ENCODE measurements around the gene FBXW5. TPM values are rescaled to one million over a fixed set of nuclear protein-coding genes. Genes with fewer than 3 reads are reported as not detected.

The FBXW5 gene
- total RNA-seq, 2 experiments from 2014 or later, result 44.0 to 47.8 TPM

DNA sequence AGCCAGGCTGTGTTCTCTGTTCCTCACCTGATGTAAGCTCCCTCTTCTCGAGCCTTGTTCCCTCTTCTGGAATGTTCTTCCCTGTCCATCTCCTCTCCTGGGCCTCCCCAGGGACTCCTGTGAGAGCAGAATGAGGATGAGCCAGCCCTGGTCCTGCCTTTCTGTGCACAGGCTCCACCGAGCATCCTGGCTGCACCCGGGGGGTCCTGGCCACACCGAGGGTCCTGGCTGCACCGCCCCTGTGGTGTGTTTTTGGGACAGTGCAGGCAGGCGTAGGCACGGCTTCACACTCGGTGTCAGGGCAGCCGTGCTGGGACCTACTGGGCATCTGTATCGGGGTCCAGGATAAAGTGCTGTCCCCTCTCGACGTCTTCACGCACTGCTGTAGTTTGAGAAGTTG, 17.8 kb downstream of the FBXW5 start:
- DNase-seq, result no peak
- Mint-ChIP-seq H3K36me3 (ENCODE audit: low read depth) (peaks cover 26% of the 10 kb centered on the region), H3K4me3 (no peak overlapping the region), H3K27me3 (ENCODE audit: low read depth) (no peaks in the 10 kb centered on the region), H3K9me3 (no peaks in the 10 kb centered on the region), H3K27ac (no peak overlapping the region), H3K4me1 (ENCODE audit: low read depth) (peaks cover 4% of the 10 kb centered on the region)
- intact Hi-C loops (cut with micrococcal nuclease), result no loop called here
- CTCF ChIA-PET, result interaction anchor here (1.3 kb wide), 1 partner anchor 84 kb away, joined by 6 read pairs; the partner anchor contains the start of gene AJM1

DNA sequence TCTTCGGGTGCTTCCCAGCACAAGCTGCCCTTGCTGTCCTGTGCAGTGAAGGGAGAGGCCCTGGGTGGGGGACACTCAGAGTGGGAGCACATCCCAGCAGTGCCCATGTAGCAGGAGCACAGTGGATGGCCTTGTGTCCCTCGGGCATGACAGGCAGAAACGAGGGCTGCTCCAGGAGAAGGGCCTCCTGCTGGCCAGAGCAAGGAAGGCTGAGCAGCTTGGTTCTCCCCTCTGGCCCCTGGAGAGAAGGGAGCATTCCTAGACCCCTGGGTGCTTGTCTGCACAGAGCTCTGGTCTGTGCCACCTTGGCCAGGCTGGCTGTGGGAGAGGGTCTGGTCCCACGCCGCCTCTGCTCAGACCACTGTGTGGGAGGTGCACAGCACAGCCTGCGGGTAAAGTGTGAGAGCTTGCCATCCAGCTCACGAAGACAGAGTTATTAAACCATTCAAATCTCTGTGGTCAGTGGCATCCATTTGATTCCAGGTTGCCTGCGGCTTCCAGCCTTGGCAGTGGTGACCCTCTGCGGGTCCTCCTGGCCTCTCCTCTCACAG, 18.3 kb downstream of the FBXW5 start:
- no peak overlapping the region for H3K27ac Mint-ChIP-seq
- H3K27me3 Mint-ChIP-seq (ENCODE audit: low read depth), result no peaks in the 10 kb centered on the region
- CTCF ChIA-PET, result interaction anchor here (1.3 kb wide), 1 partner anchor 83 kb away, joined by 6 read pairs; the partner anchor contains the start of gene AJM1
- H3K4me3 Mint-ChIP-seq, result no peak overlapping the region
- H3K9me3 Mint-ChIP-seq, result no peaks in the 10 kb centered on the region
- intact Hi-C loops (cut with micrococcal nuclease), result no loop called here
- no peak for DNase-seq
- H3K36me3 Mint-ChIP-seq (ENCODE audit: low read depth), result peaks cover 24% of the 10 kb centered on the region
- no peaks in the 10 kb centered on the region for H3K4me1 Mint-ChIP-seq (ENCODE audit: low read depth)

DNA sequence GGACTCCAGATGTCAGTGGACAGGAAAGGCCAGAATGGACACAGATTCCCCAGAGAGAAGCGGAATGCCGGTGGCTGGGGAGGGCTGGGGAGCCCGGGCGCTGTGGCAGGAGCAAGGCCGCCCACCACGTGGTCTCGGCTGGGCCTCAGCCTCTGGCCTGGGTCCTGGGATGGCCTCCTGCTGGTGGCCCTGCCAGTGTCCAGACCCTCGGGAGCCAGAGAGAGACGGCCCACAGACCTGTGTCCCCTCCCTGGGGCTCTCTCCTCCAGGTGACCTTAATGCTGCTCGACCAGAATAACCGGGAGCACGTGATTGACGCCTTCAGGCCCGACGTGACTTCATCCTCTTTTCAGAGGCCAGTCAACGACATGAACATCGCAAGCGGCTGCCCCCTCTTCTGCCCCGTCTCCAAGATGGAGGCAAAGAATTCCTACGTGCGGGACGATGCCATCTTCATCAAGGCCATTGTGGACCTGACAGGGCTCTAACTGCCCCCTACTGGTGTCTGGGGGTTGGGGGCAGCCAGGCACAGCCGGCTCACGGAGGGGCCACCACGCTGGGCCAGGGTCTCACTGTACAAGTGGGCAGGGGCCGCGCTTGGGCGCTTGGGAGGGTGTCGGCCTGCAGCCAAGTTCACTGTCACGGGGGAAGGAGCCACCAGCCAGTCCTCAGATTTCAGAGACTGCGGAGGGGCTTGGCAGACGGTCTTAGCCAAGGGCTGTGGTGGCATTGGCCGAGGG, 19.0 kb downstream of the FBXW5 start:
- no peaks in the 10 kb centered on the region for H3K9me3 Mint-ChIP-seq
- CTCF ChIA-PET, result no interaction called here
- DNase-seq, result no peak
- no peaks in the 10 kb centered on the region for H3K27me3 Mint-ChIP-seq (ENCODE audit: low read depth)
- H3K4me1 Mint-ChIP-seq (ENCODE audit: low read depth), result no peaks in the 10 kb centered on the region
- H3K36me3 Mint-ChIP-seq (ENCODE audit: low read depth), result peaks cover 29% of the 10 kb centered on the region
- intact Hi-C loops (cut with micrococcal nuclease), result no loop called here
- no peak overlapping the region for H3K4me3 Mint-ChIP-seq
- no peak overlapping the region for H3K27ac Mint-ChIP-seq

DNA sequence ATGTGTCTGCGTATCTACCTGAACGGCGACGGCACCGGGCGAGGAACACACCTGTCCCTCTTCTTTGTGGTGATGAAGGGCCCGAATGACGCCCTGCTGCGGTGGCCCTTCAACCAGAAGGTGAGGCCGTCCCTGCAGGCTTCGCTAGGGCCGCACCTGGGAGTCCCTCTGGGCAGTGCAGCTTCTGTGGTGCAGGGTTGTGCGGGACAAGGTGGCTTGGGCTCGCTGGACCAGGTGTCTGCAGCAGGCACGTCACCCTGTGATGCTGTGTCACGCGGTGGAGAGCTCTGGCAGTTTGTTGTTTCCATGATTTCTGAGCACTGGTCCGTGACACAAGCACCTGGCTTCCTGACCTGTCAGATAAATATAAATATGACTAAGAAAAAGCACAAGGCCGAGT, 20.7 kb downstream of the FBXW5 start:
- H3K36me3 Mint-ChIP-seq (ENCODE audit: low read depth), result peaks cover 34% of the 10 kb centered on the region
- CTCF ChIA-PET, result interaction anchor here (0.7 kb wide), 1 partner anchor 15 kb away, joined by 3 read pairs; no protein-coding TSS in a partner anchor

DNA sequence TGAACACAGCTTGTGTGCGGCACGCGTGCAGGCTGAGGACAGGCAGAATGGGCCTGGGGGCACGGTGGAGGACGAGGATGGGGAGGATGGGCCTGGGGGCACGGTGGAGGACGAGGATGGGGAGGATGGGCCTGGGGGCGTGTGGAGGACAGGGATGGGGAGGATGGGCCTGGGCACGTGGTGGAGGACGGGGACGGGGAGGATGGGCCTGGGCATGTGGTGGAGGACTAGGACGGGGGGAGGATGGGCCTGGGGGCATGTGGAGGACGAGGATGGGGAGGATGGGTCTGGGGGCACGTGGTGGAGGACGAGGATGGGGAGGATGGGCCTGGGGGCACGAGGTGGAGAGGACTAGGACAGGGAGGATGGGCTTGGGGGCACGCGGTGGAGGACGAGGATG, 22.0 kb downstream of the FBXW5 start:
- intact Hi-C loops (cut with micrococcal nuclease), result no loop called here
- CTCF ChIA-PET, result no interaction called here
- Mint-ChIP-seq H3K27me3 (ENCODE audit: low read depth) (no peaks in the 10 kb centered on the region), H3K4me3 (no peak overlapping the region), H3K9me3 (no peaks in the 10 kb centered on the region), H3K36me3 (ENCODE audit: low read depth) (peaks cover 33% of the 10 kb centered on the region), H3K4me1 (ENCODE audit: low read depth) (no peaks in the 10 kb centered on the region), H3K27ac (no peak overlapping the region)
- no peak for DNase-seq

More for the DNA sequence above, 20.7 kb downstream of the FBXW5 start:
- Mint-ChIP-seq H3K4me3 (no peak overlapping the region), H3K27me3 (ENCODE audit: low read depth) (no peaks in the 10 kb centered on the region), H3K4me1 (ENCODE audit: low read depth) (no peaks in the 10 kb centered on the region), H3K27ac (no peak overlapping the region), H3K9me3 (no peaks in the 10 kb centered on the region)
- DNase-seq, result no peak
- intact Hi-C loops (cut with micrococcal nuclease), result no loop called here

DNA sequence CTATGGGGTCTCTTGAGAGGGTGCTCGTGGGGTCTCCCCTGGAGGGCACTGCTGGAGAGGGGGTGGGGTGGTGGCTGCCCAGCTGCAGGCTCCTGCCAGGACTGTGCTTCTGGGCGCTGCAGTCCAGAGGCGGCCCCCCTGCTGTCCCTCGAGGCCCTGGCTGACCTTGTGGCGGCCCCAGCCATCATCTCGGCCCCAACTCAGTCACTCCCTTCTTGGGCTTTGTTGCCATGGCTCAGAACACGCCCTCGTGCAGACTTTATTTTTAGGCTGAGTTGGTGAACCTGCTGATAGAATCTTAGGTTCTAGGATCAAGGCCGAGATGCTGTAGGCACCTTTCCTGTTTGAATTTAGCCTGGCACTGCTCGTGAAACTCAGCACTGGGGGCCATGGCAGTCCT, 22.8 kb downstream of the FBXW5 start:
- intact Hi-C loops (cut with micrococcal nuclease), result no loop called here
- Mint-ChIP-seq H3K36me3 (ENCODE audit: low read depth) (peaks cover 37% of the 10 kb centered on the region), H3K27me3 (ENCODE audit: low read depth) (no peaks in the 10 kb centered on the region), H3K4me3 (no peak overlapping the region), H3K27ac (no peak overlapping the region), H3K9me3 (no peaks in the 10 kb centered on the region), H3K4me1 (ENCODE audit: low read depth) (no peaks in the 10 kb centered on the region)
- no peak for DNase-seq
- CTCF ChIA-PET, result no interaction called here

DNA sequence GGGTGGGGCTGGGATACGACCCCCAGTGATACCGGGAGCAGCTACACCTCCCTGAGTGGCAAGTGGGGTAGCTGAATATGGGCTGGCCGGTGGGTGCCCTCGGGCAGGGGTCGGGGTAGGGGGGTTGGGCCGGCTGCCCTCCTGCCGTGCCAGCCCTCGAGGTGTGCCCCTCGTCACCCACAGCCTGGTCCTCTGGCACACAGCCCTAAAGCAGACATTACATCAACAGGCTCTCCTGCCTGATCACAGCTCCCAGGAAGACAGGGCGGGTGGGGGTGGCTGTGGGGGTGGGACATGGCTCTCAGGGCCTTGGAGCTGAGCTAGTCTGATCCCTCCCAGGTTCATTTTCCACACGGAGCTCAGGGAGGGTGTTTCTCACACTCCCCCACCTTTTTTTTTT, 23.2 kb downstream of the FBXW5 start:
- intact Hi-C loops (cut with micrococcal nuclease), result no loop called here
- CTCF ChIA-PET, result no interaction called here

DNA sequence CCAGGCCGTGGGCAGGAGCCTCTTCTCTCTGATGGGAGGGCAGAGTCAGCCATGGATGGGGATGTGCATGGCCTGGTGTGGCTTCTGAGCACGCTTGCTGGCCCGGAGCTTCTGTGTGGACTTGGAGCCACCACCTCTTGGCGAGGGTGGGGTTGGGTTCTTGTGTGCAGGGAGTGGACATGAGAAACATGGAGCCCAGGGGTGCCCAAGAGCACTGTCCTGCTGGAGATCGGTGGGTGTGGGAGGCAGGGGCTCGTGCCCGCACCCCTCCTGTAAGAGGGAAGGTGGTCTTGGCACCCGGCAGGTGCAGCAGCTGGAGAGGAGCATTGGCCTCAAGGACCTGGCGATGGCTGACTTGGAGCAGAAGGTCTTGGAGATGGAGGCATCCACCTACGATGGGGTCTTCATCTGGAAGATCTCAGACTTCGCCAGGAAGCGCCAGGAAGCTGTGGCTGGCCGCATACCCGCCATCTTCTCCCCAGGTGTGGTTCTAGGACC, 23.8 kb downstream of the FBXW5 start:
- no peak overlapping the region for H3K4me3 Mint-ChIP-seq
- CTCF ChIA-PET, result no interaction called here
- DNase-seq, result no peak
- peaks cover 38% of the 10 kb centered on the region for H3K36me3 Mint-ChIP-seq (ENCODE audit: low read depth)
- no peaks in the 10 kb centered on the region for H3K9me3 Mint-ChIP-seq
- peaks cover 2% of the 10 kb centered on the region for H3K4me1 Mint-ChIP-seq (ENCODE audit: low read depth)
- intact Hi-C loops (cut with micrococcal nuclease), result no loop called here
- no peak overlapping the region for H3K27ac Mint-ChIP-seq
- no peaks in the 10 kb centered on the region for H3K27me3 Mint-ChIP-seq (ENCODE audit: low read depth)

More for the DNA sequence above, 23.2 kb downstream of the FBXW5 start:
- H3K9me3 Mint-ChIP-seq, result no peaks in the 10 kb centered on the region
- no peaks in the 10 kb centered on the region for H3K27me3 Mint-ChIP-seq (ENCODE audit: low read depth)
- H3K4me3 Mint-ChIP-seq, result no peak overlapping the region
- H3K4me1 Mint-ChIP-seq (ENCODE audit: low read depth), result no peaks in the 10 kb centered on the region
- no peak overlapping the region for H3K27ac Mint-ChIP-seq
- H3K36me3 Mint-ChIP-seq (ENCODE audit: low read depth), result peaks cover 36% of the 10 kb centered on the region
- no peak for DNase-seq

DNA sequence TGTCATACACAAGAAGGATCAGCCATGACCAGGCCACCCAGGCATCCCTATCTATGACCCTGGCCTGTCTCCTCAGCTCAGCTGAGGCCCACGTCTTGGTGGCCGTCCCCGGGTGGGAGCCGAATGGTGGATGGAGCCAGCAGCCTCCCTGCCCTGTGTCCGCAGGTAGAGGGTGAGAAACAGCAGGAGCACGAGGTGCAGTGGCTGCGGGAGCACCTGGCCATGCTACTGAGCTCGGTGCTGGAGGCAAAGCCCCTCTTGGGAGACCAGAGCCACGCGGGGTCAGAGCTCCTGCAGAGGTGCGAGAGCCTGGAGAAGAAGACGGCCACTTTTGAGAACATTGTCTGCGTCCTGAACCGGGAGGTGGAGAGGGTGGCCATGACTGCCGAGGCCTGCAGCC, 24.5 kb downstream of the FBXW5 start:
- H3K27ac Mint-ChIP-seq, result no peak overlapping the region

DNA sequence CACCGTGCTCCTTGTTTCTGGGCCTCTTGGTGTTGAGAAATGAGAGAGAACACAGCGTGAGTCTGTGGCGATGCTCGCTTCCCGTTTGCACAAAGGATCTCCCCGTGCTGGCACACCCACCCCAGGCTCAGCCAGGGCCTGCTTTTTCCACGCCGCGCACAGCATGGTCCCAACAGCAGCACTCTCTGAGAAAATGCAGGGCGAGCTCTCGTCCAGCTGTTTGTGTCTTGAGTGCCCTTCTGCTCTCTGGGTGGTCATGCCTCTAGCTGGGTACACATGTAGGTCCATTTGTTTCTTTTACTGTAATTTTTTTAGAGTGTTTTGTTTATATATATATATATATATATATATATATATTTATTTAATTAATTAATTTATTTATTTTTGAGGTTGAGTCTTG, 26.6 kb downstream of the FBXW5 start:
- H3K27ac Mint-ChIP-seq, result no peak overlapping the region
- H3K4me1 Mint-ChIP-seq (ENCODE audit: low read depth), result peaks cover 3% of the 10 kb centered on the region
- CTCF ChIA-PET, result interaction anchor here (1.0 kb wide), 1 partner anchor 160 kb away, joined by 3 read pairs; no protein-coding TSS in a partner anchor

More for the DNA sequence above, 24.5 kb downstream of the FBXW5 start:
- intact Hi-C loops (cut with micrococcal nuclease), result no loop called here
- H3K4me3 Mint-ChIP-seq, result no peak overlapping the region
- peaks cover 3% of the 10 kb centered on the region for H3K4me1 Mint-ChIP-seq (ENCODE audit: low read depth)
- no peak for DNase-seq
- CTCF ChIA-PET, result interaction anchor here (0.9 to 1.0 kb wide), 2 partner anchors 78 to 109 kb away, joined by 3 read pairs; partner anchors contain the start of gene AJM1
- no peaks in the 10 kb centered on the region for H3K27me3 Mint-ChIP-seq (ENCODE audit: low read depth)
- H3K9me3 Mint-ChIP-seq, result no peaks in the 10 kb centered on the region
- H3K36me3 Mint-ChIP-seq (ENCODE audit: low read depth), result peaks cover 41% of the 10 kb centered on the region

DNA sequence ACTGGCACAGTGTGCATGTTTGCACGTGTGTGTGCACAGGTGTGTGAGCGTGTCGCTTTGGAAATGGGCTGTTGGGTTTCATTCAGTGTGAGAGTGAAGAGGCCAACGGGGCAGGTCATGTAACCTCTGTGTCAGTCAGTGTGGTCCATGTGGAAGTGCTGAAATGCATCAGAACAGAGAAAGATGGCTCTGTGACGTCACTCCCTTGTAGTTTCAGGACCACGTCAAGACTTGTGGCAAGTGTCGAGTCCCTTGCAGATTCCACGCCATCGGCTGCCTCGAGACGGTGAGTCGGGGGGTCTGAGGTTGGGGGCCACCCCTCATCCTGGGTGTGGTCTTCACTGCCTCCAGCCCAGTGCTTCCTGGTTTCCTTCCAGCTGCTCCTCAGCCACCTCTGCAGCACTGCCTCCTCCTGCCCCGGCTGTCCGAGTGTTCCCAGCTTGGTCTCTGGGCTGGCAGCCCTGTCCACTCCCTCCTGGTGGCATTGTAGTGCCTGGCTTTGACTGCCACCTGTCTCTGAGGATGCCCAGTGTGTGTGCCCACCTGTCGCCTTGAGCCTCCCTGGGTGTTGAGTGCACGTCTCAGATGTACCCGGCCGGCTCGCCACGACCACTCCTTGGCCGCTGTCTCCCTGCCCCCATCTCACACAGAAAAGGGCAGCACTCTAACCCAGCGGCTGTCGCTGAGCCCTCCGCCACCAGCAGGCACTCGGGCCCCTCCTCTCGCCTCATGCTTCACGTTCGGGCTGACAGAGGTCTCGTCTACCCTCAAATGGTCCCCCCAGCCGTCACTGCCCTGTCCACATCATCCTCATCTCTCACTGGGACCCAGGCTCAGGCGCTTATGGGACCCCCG, 28.0 kb downstream of the FBXW5 start:
- H3K4me3 Mint-ChIP-seq, result no peak overlapping the region
- no peaks in the 10 kb centered on the region for H3K27me3 Mint-ChIP-seq (ENCODE audit: low read depth)
- no peak for DNase-seq
- peaks cover 36% of the 10 kb centered on the region for H3K36me3 Mint-ChIP-seq (ENCODE audit: low read depth)
- peaks cover 3% of the 10 kb centered on the region for H3K4me1 Mint-ChIP-seq (ENCODE audit: low read depth)
- no peaks in the 10 kb centered on the region for H3K9me3 Mint-ChIP-seq
- CTCF ChIA-PET, result no interaction called here
- intact Hi-C loops (cut with micrococcal nuclease), result no loop called here
- H3K27ac Mint-ChIP-seq, result no peak overlapping the region

More for the DNA sequence above, 26.6 kb downstream of the FBXW5 start:
- no peak overlapping the region for H3K4me3 Mint-ChIP-seq
- intact Hi-C loops (cut with micrococcal nuclease), result no loop called here
- peaks cover 41% of the 10 kb centered on the region for H3K36me3 Mint-ChIP-seq (ENCODE audit: low read depth)
- no peaks in the 10 kb centered on the region for H3K9me3 Mint-ChIP-seq
- H3K27me3 Mint-ChIP-seq (ENCODE audit: low read depth), result no peaks in the 10 kb centered on the region
- DNase-seq, result no peak

DNA sequence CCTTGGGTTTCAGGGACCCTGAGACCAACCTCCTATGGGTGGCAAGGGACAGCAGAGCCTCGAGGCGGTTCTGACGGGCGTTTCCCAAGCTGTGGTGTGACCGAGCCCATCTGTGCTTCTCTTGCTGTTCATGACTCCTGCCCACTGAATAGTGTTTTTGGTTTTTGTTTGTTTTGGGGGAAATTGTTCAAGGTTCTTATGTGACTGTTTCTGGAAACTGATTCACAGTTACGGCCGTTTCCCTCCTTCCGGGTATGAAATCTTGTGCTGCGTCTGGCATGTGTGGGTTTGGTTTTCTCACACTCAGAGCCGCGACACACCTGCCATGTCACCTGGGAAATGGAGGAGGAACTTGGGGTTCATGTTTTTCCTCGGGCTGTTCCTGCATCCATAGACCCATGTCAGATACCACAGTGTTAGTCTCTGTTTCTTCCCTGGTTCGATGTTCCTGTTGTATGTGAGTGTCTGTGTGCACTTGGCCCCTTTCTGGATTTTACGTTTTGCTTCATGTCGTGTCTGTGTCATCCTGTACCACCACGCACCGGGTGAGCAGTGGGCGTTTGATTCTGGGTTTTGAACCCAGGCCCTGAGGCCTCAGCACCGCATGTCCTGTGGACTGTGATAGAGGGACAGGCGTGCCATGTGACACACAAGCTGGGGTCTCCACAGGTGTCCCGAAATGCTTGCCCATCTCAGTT, 28.8 kb downstream of the FBXW5 start:
- no peak for DNase-seq
- Mint-ChIP-seq H3K27me3 (ENCODE audit: low read depth) (no peaks in the 10 kb centered on the region), H3K4me3 (no peak overlapping the region), H3K9me3 (no peaks in the 10 kb centered on the region), H3K36me3 (ENCODE audit: low read depth) (peaks cover 33% of the 10 kb centered on the region), H3K27ac (no peak overlapping the region), H3K4me1 (ENCODE audit: low read depth) (peaks cover 3% of the 10 kb centered on the region)
- intact Hi-C loops (cut with micrococcal nuclease), result no loop called here
- CTCF ChIA-PET, result no interaction called here
